Tibial nerve (tissue), 4 donors: ENCODE results near the gene TMEM204.

Source experiments
- EP300 ChIP-seq, 2 donors: sonication (generic); formaldehyde crosslinking; IDR thresholded peaks; one replicate each; pipeline ENCODE4 v1.6.1; 2017; ENCODE audit warnings: antibody characterized with exemption in 2 of 2, mild to moderate bottlenecking in 1 of 2
- TF ChIP-seq, protein P1 (sequence below), 5 experiments: fragments of 200-600 bp in 3 of 5; fragments of 450-650 bp in 2 of 5; sonication (generic) in 3 of 5; IDR thresholded peaks; one replicate each; pipeline ENCODE4 v1.5.1; 2016 to 2019; ENCODE audit warnings: antibody characterized with exemption in 5 of 5, mild to moderate bottlenecking in 3 of 5, moderate library complexity in 2 of 5

- no peak for TF ChIP-seq EP300 (IDR thresholded peaks at IDR 0.05)
- TF ChIP-seq, protein P1, sequence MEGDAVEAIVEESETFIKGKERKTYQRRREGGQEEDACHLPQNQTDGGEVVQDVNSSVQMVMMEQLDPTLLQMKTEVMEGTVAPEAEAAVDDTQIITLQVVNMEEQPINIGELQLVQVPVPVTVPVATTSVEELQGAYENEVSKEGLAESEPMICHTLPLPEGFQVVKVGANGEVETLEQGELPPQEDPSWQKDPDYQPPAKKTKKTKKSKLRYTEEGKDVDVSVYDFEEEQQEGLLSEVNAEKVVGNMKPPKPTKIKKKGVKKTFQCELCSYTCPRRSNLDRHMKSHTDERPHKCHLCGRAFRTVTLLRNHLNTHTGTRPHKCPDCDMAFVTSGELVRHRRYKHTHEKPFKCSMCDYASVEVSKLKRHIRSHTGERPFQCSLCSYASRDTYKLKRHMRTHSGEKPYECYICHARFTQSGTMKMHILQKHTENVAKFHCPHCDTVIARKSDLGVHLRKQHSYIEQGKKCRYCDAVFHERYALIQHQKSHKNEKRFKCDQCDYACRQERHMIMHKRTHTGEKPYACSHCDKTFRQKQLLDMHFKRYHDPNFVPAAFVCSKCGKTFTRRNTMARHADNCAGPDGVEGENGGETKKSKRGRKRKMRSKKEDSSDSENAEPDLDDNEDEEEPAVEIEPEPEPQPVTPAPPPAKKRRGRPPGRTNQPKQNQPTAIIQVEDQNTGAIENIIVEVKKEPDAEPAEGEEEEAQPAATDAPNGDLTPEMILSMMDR (IDR thresholded peaks at IDR 0.05): no peak
Measured at GRCh38 chr16:1536601-1537000, 3.1 kb downstream of the TMEM204 start.
